Measurements from ENCODE around the gene ARHGEF17. TPM values are rescaled to one million over a fixed set of nuclear protein-coding genes. Genes with fewer than 3 reads are reported as not detected.
"Not testable (repeated sequence)": the region's sequence is repeated elsewhere in the genome, so short reads cannot be mapped to it uniquely, and the experiment has no call there.

Gene ARHGEF17
- total and polyA plus RNA-seq, 10 donors: 5.1 to 48.5 (median 29.0) TPM

DNA sequence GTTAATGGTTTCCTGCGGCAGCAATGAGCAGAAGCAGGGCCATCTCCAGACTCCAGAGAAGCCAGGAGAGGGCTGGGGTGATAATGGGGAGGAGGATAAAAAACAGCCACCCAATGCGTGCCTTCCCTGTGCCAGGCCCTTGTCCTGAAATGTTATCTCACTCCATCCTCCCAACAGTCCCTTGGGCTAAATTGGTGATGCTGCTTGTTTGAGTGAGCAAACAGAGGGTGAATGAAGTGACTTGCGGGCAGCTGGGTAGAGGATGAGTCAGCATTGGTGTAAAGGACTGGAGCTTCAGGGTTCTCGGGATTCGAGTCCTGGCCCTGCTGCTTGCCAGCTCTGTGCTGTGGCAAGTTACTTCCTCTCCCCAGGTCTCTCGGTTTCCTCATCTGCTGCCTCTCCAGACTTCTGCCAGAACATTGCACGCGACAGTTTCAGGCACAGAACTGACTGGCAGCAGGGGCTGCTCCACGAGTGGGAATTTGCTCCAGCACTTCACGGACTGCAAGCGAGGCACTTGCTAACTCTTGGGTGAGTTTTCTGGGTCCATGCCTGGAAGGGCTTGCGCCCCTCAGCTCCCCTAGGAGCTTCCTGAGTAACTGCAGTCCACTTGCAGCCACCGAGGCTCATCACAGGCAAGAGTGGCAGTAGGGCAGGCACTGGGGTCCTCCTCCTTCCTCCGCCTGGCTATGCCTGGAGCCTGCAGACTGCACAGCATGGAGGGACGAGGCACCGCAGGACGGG lies 36.0 kb upstream of the ARHGEF17 start, which contains the start of gene P2RY6:
P2RY6 (plus strand) TSS at position 403 of the 744 bp plus-strand sequence. CDS start 24,181 bp downstream, outside the sequence.
- Histone ChIP-seq H3K27ac (peak within 1 kb of the TSS; percentile 13 to 78 (median 66)), H3K4me3 (peak within 1 kb of the TSS; percentile 21 to 65 (median 34)), H3K4me1 (peaks cover 10 to 97% (median 57%) of the 10 kb centered on the region in 6 donors), H3K9me3 (no peaks in the 10 kb centered on the region), H3K27me3 (replicated peaks in 1 of 7) (no peaks in the 10 kb centered on the region), H3K36me3 (no peaks in the 10 kb centered on the region)
- intact Hi-C loops (cut with DNase I; ENCODE audit: low total_unique reads): no loop called here
- 57 to 74% (median 60%) methylated on average over 12 to 17 of the region's 17 CpGs for WGBS, 5 donors
- DNase-seq: no peak
- peak; percentile 42 to 68 (median 66) for TF ChIP-seq POLR2AphosphoS5 (IDR thresholded peaks at IDR 0.05)
- TF ChIP-seq, protein P1, sequence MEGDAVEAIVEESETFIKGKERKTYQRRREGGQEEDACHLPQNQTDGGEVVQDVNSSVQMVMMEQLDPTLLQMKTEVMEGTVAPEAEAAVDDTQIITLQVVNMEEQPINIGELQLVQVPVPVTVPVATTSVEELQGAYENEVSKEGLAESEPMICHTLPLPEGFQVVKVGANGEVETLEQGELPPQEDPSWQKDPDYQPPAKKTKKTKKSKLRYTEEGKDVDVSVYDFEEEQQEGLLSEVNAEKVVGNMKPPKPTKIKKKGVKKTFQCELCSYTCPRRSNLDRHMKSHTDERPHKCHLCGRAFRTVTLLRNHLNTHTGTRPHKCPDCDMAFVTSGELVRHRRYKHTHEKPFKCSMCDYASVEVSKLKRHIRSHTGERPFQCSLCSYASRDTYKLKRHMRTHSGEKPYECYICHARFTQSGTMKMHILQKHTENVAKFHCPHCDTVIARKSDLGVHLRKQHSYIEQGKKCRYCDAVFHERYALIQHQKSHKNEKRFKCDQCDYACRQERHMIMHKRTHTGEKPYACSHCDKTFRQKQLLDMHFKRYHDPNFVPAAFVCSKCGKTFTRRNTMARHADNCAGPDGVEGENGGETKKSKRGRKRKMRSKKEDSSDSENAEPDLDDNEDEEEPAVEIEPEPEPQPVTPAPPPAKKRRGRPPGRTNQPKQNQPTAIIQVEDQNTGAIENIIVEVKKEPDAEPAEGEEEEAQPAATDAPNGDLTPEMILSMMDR (IDR thresholded peaks at IDR 0.05 in 8 of 11, conservative IDR thresholded peaks at IDR 0.05 in 3 of 11): no peak

- Histone ChIP-seq H3K9me3 (no peaks in the 10 kb centered on the region), H3K27ac (peak overlapping the region in 7 of 8 donors; percentile 13 to 78 (median 67)), H3K4me1 (peaks cover 10 to 98% (median 60%) of the 10 kb centered on the region in 6 donors), H3K36me3 (no peaks in the 10 kb centered on the region), H3K27me3 (replicated peaks in 1 of 7) (no peaks in the 10 kb centered on the region), H3K4me3 (peak overlapping the region; percentile 21 to 65 (median 34))
- DNase-seq: no peak
- intact Hi-C loops (cut with DNase I; ENCODE audit: low total_unique reads): no loop called here
- TF ChIP-seq, protein P1 (IDR thresholded peaks at IDR 0.05 in 8 of 11, conservative IDR thresholded peaks at IDR 0.05 in 3 of 11): no peak
- no peak for TF ChIP-seq POLR2A (IDR thresholded peaks at IDR 0.05)
- TF ChIP-seq POLR2AphosphoS5 (IDR thresholded peaks at IDR 0.05): no peak
- WGBS, 5 donors: 79 to 93% (median 84%) methylated on average over 7 of the region's 7 CpGs
Observed at GRCh38 chr11:73272680-73273038, 35.4 kb upstream of the ARHGEF17 start.

DNA sequence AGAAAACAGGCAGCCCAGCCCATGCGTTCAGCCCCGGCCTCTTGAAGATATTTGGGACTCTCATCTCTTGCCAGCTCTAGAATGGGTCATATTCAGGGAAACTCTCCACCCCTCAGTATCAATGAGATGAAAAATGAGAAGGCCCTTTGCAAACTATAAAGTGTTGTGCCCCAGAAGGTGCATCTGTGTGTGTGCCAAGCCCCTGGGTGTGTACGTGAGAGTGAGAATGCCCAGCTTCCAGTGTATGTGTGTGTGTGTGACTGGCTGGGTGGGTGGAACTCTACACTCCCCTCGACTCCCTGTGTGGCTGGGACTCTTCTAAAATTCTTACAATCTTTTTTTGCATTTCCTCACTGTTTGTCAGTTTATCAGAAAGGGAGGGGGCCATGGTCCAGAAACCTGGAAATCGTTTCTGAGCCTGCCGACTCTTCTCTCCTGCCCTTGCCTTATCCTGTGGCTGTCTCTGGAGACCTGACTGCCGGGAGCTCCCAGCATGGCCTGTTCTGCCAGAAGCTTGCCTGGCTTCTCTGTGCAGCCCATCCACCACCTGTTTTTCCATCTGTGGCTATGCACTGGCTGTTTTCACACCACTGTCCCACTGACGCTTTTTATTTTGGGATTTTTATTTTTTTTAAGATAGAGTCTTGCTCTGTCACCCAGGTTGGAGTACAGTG lies 34.7 kb upstream of the ARHGEF17 start:
- H3K27ac ChIP-seq: peak overlapping the region in 6 of 8 donors; percentile 20 to 78 (median 68)
- intact Hi-C loops (cut with DNase I; ENCODE audit: low total_unique reads): no loop called here
- 58 to 71% (median 65%) methylated on average over 8 of the region's 8 CpGs for WGBS, 5 donors
- no peak for TF ChIP-seq POLR2A (IDR thresholded peaks at IDR 0.05)
- TF ChIP-seq, protein P1 (IDR thresholded peaks at IDR 0.05 in 8 of 11, conservative IDR thresholded peaks at IDR 0.05 in 3 of 11): no peak
- TF ChIP-seq POLR2AphosphoS5 (IDR thresholded peaks at IDR 0.05): no peak
- H3K9me3 ChIP-seq: no peaks in the 10 kb centered on the region
- peaks cover 10 to 94% (median 55%) of the 10 kb centered on the region in 6 donors for H3K4me1 ChIP-seq
- H3K4me3 ChIP-seq: peak overlapping the region; percentile 21 to 65 (median 34)
- no peaks in the 10 kb centered on the region for H3K27me3 ChIP-seq (replicated peaks in 1 of 7)
- no peak for DNase-seq
- peaks cover 0 to 4% (median 0%) of the 10 kb centered on the region in 6 donors for H3K36me3 ChIP-seq

- H3K9me3 ChIP-seq; H3K27me3 ChIP-seq (replicated peaks in 1 of 7); intact Hi-C loops (cut with DNase I; ENCODE audit: low total_unique reads); H3K36me3 ChIP-seq; DNase-seq: not testable (repeated sequence)
- Histone ChIP-seq H3K27ac (peak overlapping the region in 5 of 8 donors; percentile 51 to 78 (median 67)), H3K4me3 (peak overlapping the region in 7 of 8 donors; percentile 30 to 65 (median 35)), H3K4me1 (peaks cover 10 to 90% (median 50%) of the 10 kb centered on the region in 6 donors)
- 75 to 86% (median 83%) methylated on average over 4 of the region's 4 CpGs for WGBS, 5 donors
Observed at GRCh38 chr11:73274191-73274590, 33.9 kb upstream of the ARHGEF17 start.

All from spleen (tissue), 11 donors.